ENCODE results near the gene ADAMTS2. TPM values are rescaled to one million over a fixed set of nuclear protein-coding genes. Genes with fewer than 3 reads are reported as not detected.
A peak's percentile ranks its signal among the peaks of the same experiment; 100 is the strongest.

Gene ADAMTS2
- total and polyA plus RNA-seq, 2 of the 8 experiments (the other 6 are each of a cell fraction or from before 2014, with no cell fraction given) = 6.6 to 7.3 TPM

GRCh38 chr5:179153921-179154345 is 191.3 kb downstream of the ADAMTS2 start:
- H4K91ac ChIP-seq (replicated peaks; ENCODE audit: insufficient read length, low read length) = no peak overlapping the region
- H3K4me2 ChIP-seq (ENCODE audit: insufficient read depth in 1 of 2, low read depth in 2 of 2, low read length in 2 of 2) = no peak overlapping the region
- no peak overlapping the region for H3K56ac ChIP-seq (replicated peaks; ENCODE audit: insufficient read length, low read depth, low read length)
- WGBS, 2 experiments (ENCODE audit: extremely low coverage in 1 of 2, insufficient coverage in 1 of 2, insufficient read length in 1 of 2, insufficient replicate concordance in 2 of 2, low coverage in 1 of 2, low lambda C conversion rate in 2 of 2, missing lambda C conversion rate in 1 of 2) = 86% methylated on average over 14 of the region's 22 CpGs; no CpG with 5 or more reads in 1 of the 2 experiments
- H3K9me3 ChIP-seq (ENCODE audit: insufficient read depth in 2 of 2, low read depth in 1 of 2, low read length in 1 of 2) = peaks cover 0 to 5% of the 10 kb centered on the region in 2 experiments; a peak in 1 of 4 replicates
- H3K23me2 ChIP-seq (ENCODE audit: low read depth, low read length) = no peaks in the 10 kb centered on the region
- H3K4me3 ChIP-seq (ENCODE audit: extremely low read depth in 1 of 4, insufficient read depth in 2 of 4, low read depth in 3 of 4, low read length in 4 of 4) = no peak overlapping the region
- DNase-seq (ENCODE audit: low read depth in 1 of 2, low spot score in 2 of 2) (peak in 1 of 2 experiments; percentile 23), FAIRE-seq (no peak)
- H3K4me1 ChIP-seq (replicated peaks in 1 of 4; ENCODE audit: control insufficient read depth in 3 of 4, insufficient read depth in 4 of 4, low read length in 3 of 4) = no peaks in the 10 kb centered on the region
- no peaks in the 10 kb centered on the region for H3K36me3 ChIP-seq (ENCODE audit: control insufficient read depth in 2 of 4, insufficient read depth in 4 of 4, low read length in 3 of 4)
- H2AK5ac ChIP-seq (ENCODE audit: low read depth, low read length) = no peak overlapping the region
- H2AFZ ChIP-seq (ENCODE audit: low read length) = no peak overlapping the region
- H3K23ac ChIP-seq (ENCODE audit: insufficient read length) = no peak overlapping the region
- H4K5ac ChIP-seq (ENCODE audit: insufficient read length, low read depth, low read length) = no peak overlapping the region
- no peak overlapping the region for H2BK120ac ChIP-seq (replicated peaks; ENCODE audit: low read depth, low read length)
- H3K79me2 ChIP-seq (ENCODE audit: control insufficient read depth in 1 of 2, insufficient read depth in 2 of 2, low read length in 2 of 2) = no peaks in the 10 kb centered on the region
- CTCF ChIA-PET (ENCODE audit: partially characterized antibody) = interaction anchor here (1.4 to 2.7 kb wide), 3 partner anchors 10 to 12 kb away, joined by 4 to 8 read pairs (median 5); no protein-coding TSS in a partner anchor
- H2BK20ac ChIP-seq (ENCODE audit: low read length) = no peak overlapping the region
- no peak overlapping the region for H2BK15ac ChIP-seq (ENCODE audit: low read length)
- POLR2A ChIA-PET (ENCODE audit: partially characterized antibody) = no interaction called here
- no peaks in the 10 kb centered on the region for H4K20me1 ChIP-seq (replicated peaks in 1 of 2; ENCODE audit: control insufficient read depth in 1 of 2, insufficient read depth in 2 of 2, low read length in 2 of 2)
- no peaks in the 10 kb centered on the region for H3K79me1 ChIP-seq (ENCODE audit: low read depth, low read length)
- H2BK5ac ChIP-seq (ENCODE audit: low read depth, low read length) = no peak overlapping the region
- H3K9ac ChIP-seq (replicated peaks in 1 of 4; ENCODE audit: extremely low read depth in 1 of 4, low read depth in 3 of 4, low read length in 3 of 4) = no peak overlapping the region
- no peak overlapping the region for H2BK12ac ChIP-seq (ENCODE audit: low read depth, low read length)
- no peak overlapping the region for H3K18ac ChIP-seq (ENCODE audit: extremely low read depth, low read length)
- H3K27ac ChIP-seq (ENCODE audit: low read depth, low read length) = no peak overlapping the region
- no peaks in the 10 kb centered on the region for H3K27me3 ChIP-seq (replicated peaks in 1 of 4; ENCODE audit: control insufficient read depth in 3 of 4, extremely low read depth in 1 of 4, insufficient read depth in 3 of 4, low read length in 3 of 4)
- no peak for TF ChIP-seq GABPA (IDR thresholded peaks at IDR 0.05; ENCODE audit: borderline replicate concordance, insufficient read depth, low read length)
- TF ChIP-seq RBBP5 (IDR thresholded peaks at IDR 0.05; ENCODE audit: borderline replicate concordance, low read depth, low read length) = no peak
- no peak for TF ChIP-seq EZH2 (IDR thresholded peaks at IDR 0.05; ENCODE audit: low read depth, low read length, severe bottlenecking)
- TF ChIP-seq TAF1 (IDR thresholded peaks at IDR 0.05; ENCODE audit: low read depth, low read length) = no peak
- TF ChIP-seq PHF8 (conservative IDR thresholded peaks at IDR 0.05; ENCODE audit: low read depth, low read length) = no peak
- H4K8ac ChIP-seq (ENCODE audit: extremely low read depth, insufficient read depth, low read length) = no peak overlapping the region
- no peak overlapping the region for H3K4ac ChIP-seq (replicated peaks; ENCODE audit: insufficient read length, low read depth, low read length)
- H3K14ac ChIP-seq (ENCODE audit: insufficient read length) = no peak overlapping the region
